Mesenchymal stem cell (in vitro differentiated cells and primary cell): ENCODE measurements around the gene PMEPA1.

Experiments
- DNase-seq: peaks from one replicate; pipeline ENCODE4 v3.0.0-alpha.2; 2013
- H2AFZ ChIP-seq: one replicate; pipeline ENCODE4 v1.6.1; 2013; ENCODE audit warnings: low read depth, mild to moderate bottlenecking, control low read depth, inconsistent platforms, low read length, moderate library complexity
- H2AK5ac ChIP-seq: 2 replicates; pipeline ENCODE4 v1.6.1; 2013; ENCODE audit warnings: low read length, moderate library complexity, mild to moderate bottlenecking, inconsistent platforms; ENCODE audit not compliant: severe bottlenecking
- H2BK120ac ChIP-seq: one replicate; pipeline ENCODE4 v1.6.1; 2013; ENCODE audit warnings: low read depth, mild to moderate bottlenecking, inconsistent platforms, low read length, moderate library complexity
- H2BK12ac ChIP-seq, 2 experiments: one replicate each; pipeline ENCODE4 v1.6.1; 2013; ENCODE audit warnings: inconsistent platforms in 2 of 2, low read length in 2 of 2, mild to moderate bottlenecking in 2 of 2, moderate library complexity in 2 of 2, control low read depth in 1 of 2
- H2BK15ac ChIP-seq: one replicate; pipeline ENCODE4 v1.6.1; 2013; ENCODE audit warnings: mild to moderate bottlenecking, low read depth, inconsistent platforms; ENCODE audit not compliant: poor library complexity, severe bottlenecking
- H2BK5ac ChIP-seq: 2 replicates; pipeline ENCODE4 v1.6.1; 2013; ENCODE audit warnings: low read depth, mild to moderate bottlenecking, low read length, control low read depth, inconsistent platforms; ENCODE audit not compliant: poor library complexity, severe bottlenecking
- H3K14ac ChIP-seq, 2 experiments: one replicate each; pipeline ENCODE4 v1.6.1; 2013; ENCODE audit warnings: inconsistent platforms in 2 of 2, low read length in 2 of 2, control low read depth in 1 of 2, mild to moderate bottlenecking in 1 of 2, moderate library complexity in 1 of 2
- H3K18ac ChIP-seq, 2 experiments: one replicate each; pipeline ENCODE4 v1.6.1; 2013; ENCODE audit warnings: inconsistent platforms in 2 of 2, low read length in 2 of 2, control low read depth in 1 of 2, low read depth in 1 of 2, mild to moderate bottlenecking in 1 of 2
- H3K23ac ChIP-seq, 2 experiments: one replicate each; pipeline ENCODE4 v1.6.1; 2013; ENCODE audit warnings: inconsistent platforms in 2 of 2, low read length in 2 of 2, mild to moderate bottlenecking in 2 of 2, moderate library complexity in 2 of 2, control low read depth in 1 of 2
- H3K27ac ChIP-seq: 2 replicates; pipeline ENCODE4 v1.5.1; 2013; ENCODE audit warnings: mild to moderate bottlenecking, moderate library complexity, low read length, control low read depth, inconsistent platforms; ENCODE audit not compliant: poor library complexity, severe bottlenecking
- H3K27me3 ChIP-seq, 2 experiments: 2 replicates each; pipeline versions ENCODE4 v1.6.1 to v1.7.0; 2013; ENCODE audit warnings: low read length in 2 of 2, mild to moderate bottlenecking in 2 of 2, moderate library complexity in 2 of 2, control low read depth in 1 of 2, inconsistent platforms in 1 of 2; ENCODE audit not compliant: control insufficient read depth in 1 of 2, insufficient read depth in 1 of 2
- H3K36me3 ChIP-seq, 2 experiments: 2 replicates each; pipeline versions ENCODE4 v1.6.1 to v1.7.0; 2013; ENCODE audit warnings: low read length in 2 of 2, control low read depth in 1 of 2, inconsistent platforms in 1 of 2, low read depth in 1 of 2, mild to moderate bottlenecking in 1 of 2; ENCODE audit not compliant: insufficient read depth in 2 of 2, control insufficient read depth in 1 of 2
- H3K4ac ChIP-seq, 2 experiments: one replicate each; pipeline ENCODE4 v1.6.1; 2013; ENCODE audit warnings: inconsistent platforms in 2 of 2, low read length in 2 of 2, mild to moderate bottlenecking in 2 of 2, moderate library complexity in 2 of 2, control low read depth in 1 of 2, low read depth in 1 of 2
- H3K4me1 ChIP-seq: 2 replicates; pipeline ENCODE4 v1.6.1; 2013; ENCODE audit warnings: low read depth, low read length, control low read depth; ENCODE audit not compliant: control insufficient read depth, insufficient read depth
- H3K4me2 ChIP-seq: 2 replicates; pipeline ENCODE4 v1.6.1; 2013; ENCODE audit warnings: low read length, mild to moderate bottlenecking, inconsistent platforms; ENCODE audit not compliant: poor library complexity, severe bottlenecking
- H3K4me3 ChIP-seq, 2 experiments: 2 replicates each; pipeline versions ENCODE4 v1.5.1 to v1.7.0; 2013; ENCODE audit warnings: low read length in 2 of 2, mild to moderate bottlenecking in 2 of 2, control low read depth in 1 of 2, low read depth in 1 of 2; ENCODE audit not compliant: insufficient read depth in 1 of 2
- H3K79me1 ChIP-seq: replicated peaks from 2 replicates; pipeline ENCODE4 v1.6.1; 2013; ENCODE audit warnings: mild to moderate bottlenecking, control low read depth, low read length, inconsistent platforms; ENCODE audit not compliant: poor library complexity, severe bottlenecking
- H3K9ac ChIP-seq: 2 replicates; pipeline ENCODE4 v1.7.0; 2013; ENCODE audit warnings: mild to moderate bottlenecking, low read length, moderate library complexity
- H3K9me3 ChIP-seq: 2 replicates; pipeline ENCODE4 v1.7.0; 2013; ENCODE audit warnings: mild to moderate bottlenecking, low read length; ENCODE audit not compliant: control insufficient read depth
- H4K8ac ChIP-seq: one replicate; pipeline ENCODE4 v1.6.1; 2013; ENCODE audit warnings: inconsistent platforms, mild to moderate bottlenecking, low read length, moderate library complexity
- H4K91ac ChIP-seq: one replicate; pipeline ENCODE4 v1.6.1; 2013; ENCODE audit warnings: mild to moderate bottlenecking, low read length, inconsistent platforms
- whole genome bisulfite sequencing: methylation state at CpG from one replicate; pipeline ENCODE4 v1.1.7; 2013; ENCODE audit warnings: mixed read lengths; 5-methylcytosine and 5-hydroxymethylcytosine counted together

Gene PMEPA1

GRCh38 chr20:57653910-57654309, 55.9 kb downstream of the PMEPA1 start:
- Histone ChIP-seq H3K9me3 (no peaks in the 10 kb centered on the region), H2AFZ (no peak overlapping the region), H4K8ac (no peak overlapping the region), H3K18ac (no peak overlapping the region), H3K36me3 (peaks cover 0 to 71% of the 10 kb centered on the region in 2 experiments), H3K4ac (no peak overlapping the region), H3K4me3 (no peak overlapping the region), H2BK120ac (no peak overlapping the region), H2AK5ac (no peak overlapping the region), H3K27me3 (peaks cover 0 to 17% of the 10 kb centered on the region in 2 experiments), H3K27ac (no peak overlapping the region), H2BK15ac (no peak overlapping the region), H3K4me2 (no peak overlapping the region), H3K79me1 (no peaks in the 10 kb centered on the region), H3K9ac (no peak overlapping the region), H2BK12ac (no peak overlapping the region), H3K14ac (no peak overlapping the region), H4K91ac (no peak overlapping the region), H3K4me1 (no peaks in the 10 kb centered on the region), H2BK5ac (no peak overlapping the region), H3K23ac (no peak overlapping the region)
- 67% methylated on average over 3 of the region's 5 CpGs for WGBS
- DNase-seq, result no peak

GRCh38 chr20:57653546-57653900, 56.3 kb downstream of the PMEPA1 start:
- no peak overlapping the region for H3K4me3 ChIP-seq
- H3K18ac ChIP-seq, result no peak overlapping the region
- H2AK5ac ChIP-seq, result no peak overlapping the region
- H2BK15ac ChIP-seq, result no peak overlapping the region
- H3K4ac ChIP-seq, result no peak overlapping the region
- no peak overlapping the region for H3K4me2 ChIP-seq
- H3K36me3 ChIP-seq, result peaks cover 0 to 67% of the 10 kb centered on the region in 2 experiments
- no peak overlapping the region for H4K91ac ChIP-seq
- H3K27ac ChIP-seq, result no peak overlapping the region
- H4K8ac ChIP-seq, result no peak overlapping the region
- H3K9me3 ChIP-seq, result no peaks in the 10 kb centered on the region
- no peak overlapping the region for H2BK120ac ChIP-seq
- DNase-seq, result no peak
- no peak overlapping the region for H3K9ac ChIP-seq
- no peak overlapping the region for H3K14ac ChIP-seq
- 83% methylated on average over 8 of the region's 8 CpGs for WGBS
- peaks cover 0 to 19% of the 10 kb centered on the region in 2 experiments for H3K27me3 ChIP-seq
- H2BK12ac ChIP-seq, result no peak overlapping the region
- no peaks in the 10 kb centered on the region for H3K79me1 ChIP-seq
- no peaks in the 10 kb centered on the region for H3K4me1 ChIP-seq
- H2BK5ac ChIP-seq, result no peak overlapping the region
- no peak overlapping the region for H2AFZ ChIP-seq
- H3K23ac ChIP-seq, result no peak overlapping the region

- H3K27me3 ChIP-seq, result peaks cover 0 to 21% of the 10 kb centered on the region in 2 experiments
- no peak overlapping the region for H2BK5ac ChIP-seq
- no peak for DNase-seq
- no peaks in the 10 kb centered on the region for H3K9me3 ChIP-seq
- H3K23ac ChIP-seq, result no peak overlapping the region
- H4K8ac ChIP-seq, result no peak overlapping the region
- H3K14ac ChIP-seq, result no peak overlapping the region
- H2AFZ ChIP-seq, result no peak overlapping the region
- H4K91ac ChIP-seq, result no peak overlapping the region
- no peaks in the 10 kb centered on the region for H3K4me1 ChIP-seq
- H2BK120ac ChIP-seq, result no peak overlapping the region
- H2BK15ac ChIP-seq, result no peak overlapping the region
- H3K18ac ChIP-seq, result no peak overlapping the region
- WGBS, result 90% methylated on average over 28 of the region's 28 CpGs
- no peak overlapping the region for H2AK5ac ChIP-seq
- H3K4ac ChIP-seq, result no peak overlapping the region
- H3K4me3 ChIP-seq, result no peak overlapping the region
- no peak overlapping the region for H3K9ac ChIP-seq
- no peak overlapping the region for H3K4me2 ChIP-seq
- no peaks in the 10 kb centered on the region for H3K79me1 ChIP-seq
- peaks cover 0 to 61% of the 10 kb centered on the region in 2 experiments for H3K36me3 ChIP-seq
- no peak overlapping the region for H3K27ac ChIP-seq
- no peak overlapping the region for H2BK12ac ChIP-seq
These were observed 56.9 kb downstream of the PMEPA1 start for GRCh38 chr20:57652606-57653545.

GRCh38 chr20:57651881-57652605, 57.8 kb downstream of the PMEPA1 start:
- no peak overlapping the region for H3K9ac ChIP-seq
- no peaks in the 10 kb centered on the region for H3K9me3 ChIP-seq
- H2AK5ac ChIP-seq, result no peak overlapping the region
- H3K27ac ChIP-seq, result no peak overlapping the region
- H3K4ac ChIP-seq, result no peak overlapping the region
- no peak overlapping the region for H2BK12ac ChIP-seq
- H2AFZ ChIP-seq, result no peak overlapping the region
- H3K23ac ChIP-seq, result no peak overlapping the region
- WGBS, result 95% methylated on average over 49 of the region's 50 CpGs
- no peak overlapping the region for H4K91ac ChIP-seq
- H3K36me3 ChIP-seq, result peaks cover 0 to 52% of the 10 kb centered on the region in 2 experiments
- no peak overlapping the region for H4K8ac ChIP-seq
- H3K27me3 ChIP-seq, result peaks cover 5 to 25% of the 10 kb centered on the region in 2 experiments
- no peak overlapping the region for H2BK5ac ChIP-seq
- DNase-seq, result no peak
- no peak overlapping the region for H3K4me3 ChIP-seq
- no peak overlapping the region for H3K14ac ChIP-seq
- no peaks in the 10 kb centered on the region for H3K4me1 ChIP-seq
- no peak overlapping the region for H3K4me2 ChIP-seq
- H2BK15ac ChIP-seq, result no peak overlapping the region
- H2BK120ac ChIP-seq, result no peak overlapping the region
- H3K79me1 ChIP-seq, result no peaks in the 10 kb centered on the region
- H3K18ac ChIP-seq, result no peak overlapping the region
